ENCODE results near the gene RIMS1.
"Not testable (repeated sequence)": the region's sequence is repeated elsewhere in the genome, so short reads cannot be mapped to it uniquely, and the experiment has no call there.

RIMS1 gene

GRCh38 chr6:71982389-71982788 is 96.0 kb downstream of the RIMS1 start:
- DNase-seq (ENCODE audit: low read depth in 2 of 3, low spot score in 1 of 3) = no peak

GRCh38 chr6:71983131-71983530 is 96.8 kb downstream of the RIMS1 start:
- no peak for DNase-seq (ENCODE audit: low read depth in 2 of 3, low spot score in 1 of 3)

DNA sequence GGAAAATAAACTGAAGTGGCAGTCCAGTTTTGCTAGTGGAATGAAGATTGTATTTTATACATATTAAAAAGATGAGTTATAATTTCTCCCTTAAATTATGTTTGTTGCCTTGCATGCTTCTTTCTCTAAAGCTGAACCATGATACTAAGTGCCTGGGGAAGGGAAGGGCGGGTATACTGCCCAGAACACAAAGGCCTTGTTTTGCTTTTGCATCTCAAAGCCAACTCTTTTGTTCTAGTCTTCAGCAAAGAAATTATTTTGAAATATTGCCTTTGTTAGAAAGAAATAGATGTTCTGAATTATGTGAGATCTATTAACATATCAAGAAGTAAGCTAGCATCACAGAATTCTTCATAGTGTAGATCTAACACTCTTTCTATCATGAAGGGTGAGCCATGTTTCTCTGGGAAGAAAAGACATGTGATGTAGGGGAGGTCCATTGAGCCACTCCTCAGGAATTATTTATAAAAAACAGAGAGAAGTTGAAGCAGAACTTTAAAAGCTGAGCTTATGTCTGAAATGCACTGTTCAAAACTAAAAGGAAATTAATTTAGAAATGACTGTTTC is 108.4 kb downstream of the RIMS1 start:
- DNase-seq (ENCODE audit: low read depth in 2 of 3, low spot score in 1 of 3) = no peak

- no peak for DNase-seq (ENCODE audit: low read depth in 2 of 3, low spot score in 1 of 3)
These were observed 111.0 kb downstream of the RIMS1 start for GRCh38 chr6:71997341-71997740.

DNA sequence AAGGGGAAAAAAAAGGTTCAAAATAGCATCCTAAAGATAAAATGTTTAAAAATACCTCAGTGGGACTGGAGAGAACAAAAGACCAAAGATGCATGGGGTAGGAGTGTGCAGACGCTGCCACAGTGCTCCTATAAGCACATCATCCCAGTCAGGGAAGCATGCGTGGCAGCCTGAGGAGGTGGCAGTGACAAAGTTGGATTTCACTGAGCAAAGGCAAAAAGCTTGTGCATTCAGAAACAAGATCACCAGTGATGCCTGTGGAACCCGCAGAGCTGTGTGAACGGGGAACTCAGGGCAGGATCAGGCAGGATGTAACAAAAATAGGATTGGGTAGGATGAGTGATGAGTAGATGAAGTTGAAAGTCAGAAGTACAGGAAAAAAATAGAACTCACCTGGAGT is 116.1 kb downstream of the RIMS1 start:
- no peak for DNase-seq (ENCODE audit: low read depth in 2 of 3, low spot score in 1 of 3)

DNA sequence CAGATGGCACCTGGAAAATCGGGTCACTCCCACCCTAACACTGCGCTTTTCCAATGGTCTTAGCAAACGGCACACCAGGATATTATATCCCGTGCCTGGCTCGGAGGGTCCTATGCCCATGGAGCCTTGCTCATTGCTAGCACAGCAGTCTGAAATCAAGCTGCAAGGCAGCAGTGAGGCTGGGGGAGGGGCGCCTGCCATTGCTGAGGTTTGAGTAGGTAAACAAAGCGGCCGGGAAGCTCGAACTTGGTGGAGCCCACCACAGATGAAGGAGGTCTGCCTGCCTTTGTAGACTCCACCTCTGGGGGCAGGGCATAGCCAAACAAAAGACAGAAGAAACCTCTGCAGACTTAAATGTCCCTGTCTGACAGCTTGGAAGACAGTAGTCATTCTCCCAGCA is 120.2 kb downstream of the RIMS1 start:
- DNase-seq (ENCODE audit: low read depth in 2 of 3, low spot score in 1 of 3) = not testable (repeated sequence)

GRCh38 chr6:72022830-72023229 is 136.5 kb downstream of the RIMS1 start:
- DNase-seq (ENCODE audit: low read depth in 2 of 3, low spot score in 1 of 3) = no peak

DNA sequence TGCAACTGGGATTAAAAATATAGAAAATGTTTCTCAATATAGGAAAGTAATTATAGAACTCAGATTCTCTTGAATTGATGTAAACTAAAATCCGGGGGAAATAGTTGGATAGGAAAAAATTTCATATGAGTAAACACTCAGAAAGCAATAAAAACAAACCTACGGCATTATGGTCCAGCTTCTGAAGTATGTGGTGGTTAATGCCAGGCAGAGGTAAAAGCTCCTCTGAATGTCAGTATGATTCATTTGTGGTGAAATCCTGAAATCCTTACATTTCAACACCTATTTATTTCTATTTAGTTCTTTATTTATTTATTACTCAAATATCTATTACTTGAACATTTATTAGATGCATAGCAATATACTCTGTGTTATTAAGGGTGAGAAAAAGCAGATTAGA is 145.1 kb downstream of the RIMS1 start:
- DNase-seq (ENCODE audit: low read depth in 2 of 3, low spot score in 1 of 3) = no peak

GRCh38 chr6:72032086-72032485 is 145.7 kb downstream of the RIMS1 start:
- no peak for DNase-seq (ENCODE audit: low read depth in 2 of 3, low spot score in 1 of 3)

- DNase-seq (ENCODE audit: low read depth in 2 of 3, low spot score in 1 of 3) = no peak
These were observed 149.1 kb downstream of the RIMS1 start for GRCh38 chr6:72035486-72035885.

GRCh38 chr6:72035966-72036365 is 149.6 kb downstream of the RIMS1 start:
- no peak for DNase-seq (ENCODE audit: low read depth in 2 of 3, low spot score in 1 of 3)

DNA sequence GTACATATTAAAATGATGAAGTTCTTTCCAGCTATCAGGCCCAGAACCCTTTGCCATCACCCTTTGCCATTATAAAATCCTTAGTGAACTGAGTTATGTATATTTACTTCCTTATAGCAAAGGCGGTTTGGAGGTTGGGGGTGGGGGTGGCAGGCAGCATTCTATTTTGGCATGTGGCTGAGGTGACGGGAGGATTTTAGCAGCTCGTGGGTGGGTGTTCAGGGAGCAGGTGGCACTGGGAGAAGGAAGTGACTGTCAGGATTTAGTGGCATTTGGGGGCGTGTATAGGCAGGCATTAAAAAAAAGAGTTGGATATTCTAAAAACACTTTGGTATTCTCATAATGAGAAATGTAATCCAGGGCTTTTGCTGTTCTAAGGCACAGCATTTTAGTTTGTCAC is 150.7 kb downstream of the RIMS1 start:
- DNase-seq (ENCODE audit: low read depth in 2 of 3, low spot score in 1 of 3) = no peak

DNA sequence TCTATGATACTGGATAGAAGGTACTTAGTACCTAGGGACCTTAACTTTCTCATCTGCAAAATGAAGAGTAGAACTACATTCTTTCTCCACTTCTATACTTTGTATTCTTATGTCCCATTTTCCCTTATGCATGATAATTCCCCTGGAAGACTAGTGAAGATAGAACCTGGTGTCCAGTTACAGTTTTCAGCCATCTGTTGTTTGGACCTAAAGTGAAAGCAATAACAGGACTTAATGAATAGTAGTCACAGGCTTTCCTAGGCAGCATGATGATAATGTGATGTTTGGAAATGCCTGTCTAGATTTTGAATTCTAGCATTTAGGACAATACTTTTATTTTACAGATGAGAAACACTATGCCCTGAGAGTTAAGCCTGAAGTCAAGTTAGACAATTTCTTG is 153.8 kb downstream of the RIMS1 start:
- DNase-seq (ENCODE audit: low read depth in 2 of 3, low spot score in 1 of 3) = no peak

DNA sequence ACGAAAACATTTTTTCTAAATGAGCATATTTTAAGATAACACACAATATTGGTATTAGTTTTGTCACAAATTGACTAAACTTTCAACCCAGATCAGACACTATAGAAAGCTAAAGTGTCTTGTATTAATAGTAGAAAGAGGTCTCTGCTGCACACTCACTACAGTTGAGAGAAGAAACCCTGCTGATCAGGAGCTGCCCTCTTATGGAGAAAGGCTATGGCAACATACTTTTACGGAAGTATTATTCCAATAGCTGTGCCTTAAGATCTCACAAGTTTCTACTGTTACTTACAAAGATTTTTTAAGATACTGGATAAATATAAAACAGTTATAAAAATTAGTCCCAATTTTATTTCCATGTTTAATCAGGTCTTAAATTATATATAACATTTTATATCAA is 155.7 kb downstream of the RIMS1 start:
- no peak for DNase-seq (ENCODE audit: low read depth in 2 of 3, low spot score in 1 of 3)

- no peak for DNase-seq (ENCODE audit: low read depth in 2 of 3, low spot score in 1 of 3)
These were observed 161.7 kb downstream of the RIMS1 start for GRCh38 chr6:72048080-72048479.

- DNase-seq (ENCODE audit: low read depth in 2 of 3, low spot score in 1 of 3) = no peak
These were observed 163.0 kb downstream of the RIMS1 start for GRCh38 chr6:72049376-72049775.

DNA sequence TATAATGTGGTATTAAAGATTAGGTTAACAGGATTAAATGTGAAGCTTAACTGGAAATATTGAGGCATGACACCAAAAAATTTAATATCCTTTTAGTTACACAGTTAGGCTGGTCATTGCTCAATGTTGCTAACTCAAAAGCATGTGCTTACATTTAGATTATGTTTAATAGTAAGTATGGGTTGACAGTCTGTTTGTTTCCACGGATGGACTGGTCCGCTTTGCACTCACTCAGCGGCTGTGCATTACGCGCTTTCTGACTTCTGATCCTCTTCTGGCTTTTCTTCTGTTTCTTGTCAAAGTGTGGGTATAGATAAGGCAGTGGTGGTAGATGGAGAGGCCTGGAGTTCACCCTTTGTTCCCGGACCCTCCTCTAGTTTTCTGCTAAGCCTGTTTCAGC is 174.9 kb downstream of the RIMS1 start:
- no peak for DNase-seq (ENCODE audit: low read depth in 2 of 3, low spot score in 1 of 3)

GRCh38 chr6:72064399-72064975 is 178.1 kb downstream of the RIMS1 start:
- DNase-seq (ENCODE audit: low read depth in 2 of 3, low spot score in 1 of 3) = no peak

DNA sequence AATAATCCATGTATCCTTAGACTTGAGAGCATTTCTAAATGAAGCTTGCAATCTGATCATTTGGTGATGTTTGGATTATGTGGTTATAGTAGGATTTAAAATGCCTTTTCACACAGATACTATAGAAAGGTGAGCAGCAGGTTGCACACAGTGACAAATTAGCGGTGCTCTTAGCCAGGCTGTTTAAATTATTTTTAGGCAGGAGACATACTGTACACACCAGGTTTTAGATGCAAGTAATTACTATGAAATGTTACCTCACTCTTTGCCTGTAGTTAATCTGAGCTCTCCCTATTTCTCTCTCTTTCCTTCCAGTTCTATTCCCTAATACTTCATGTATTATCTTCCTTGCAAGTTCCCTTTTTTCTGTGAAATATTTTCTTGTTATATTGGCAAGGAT is 191.7 kb downstream of the RIMS1 start:
- DNase-seq (ENCODE audit: low read depth in 2 of 3, low spot score in 1 of 3) = no peak

- DNase-seq (ENCODE audit: low read depth in 2 of 3, low spot score in 1 of 3) = no peak
These were observed 194.1 kb downstream of the RIMS1 start for GRCh38 chr6:72080260-72080941.

- no peak for DNase-seq (ENCODE audit: low read depth in 2 of 3, low spot score in 1 of 3)
These were observed 195.5 kb downstream of the RIMS1 start for GRCh38 chr6:72081871-72082270.

DNA sequence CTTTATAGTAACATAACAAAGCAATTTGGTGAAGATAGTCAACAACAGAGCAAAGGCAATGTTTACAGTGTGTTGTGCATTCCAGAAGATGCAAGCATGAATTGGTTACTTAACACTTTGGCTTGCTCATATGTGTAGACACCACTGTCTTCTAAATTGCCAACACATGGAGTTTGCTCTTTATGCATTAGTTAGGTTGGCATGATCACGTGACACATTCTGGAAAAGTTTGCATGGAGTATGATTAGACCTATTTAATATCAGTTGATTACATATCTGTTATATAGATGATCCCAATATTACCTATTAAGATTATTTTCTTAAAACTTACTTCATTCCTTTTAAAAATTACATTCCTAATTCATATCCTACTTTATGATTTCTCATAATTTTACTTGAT is 197.6 kb downstream of the RIMS1 start:
- DNase-seq (ENCODE audit: low read depth in 2 of 3, low spot score in 1 of 3) = no peak

- no peak for DNase-seq (ENCODE audit: low read depth in 2 of 3, low spot score in 1 of 3)
These were observed 198.7 kb downstream of the RIMS1 start for GRCh38 chr6:72084992-72085569.
